Measurements from ENCODE around the gene YEATS4. TPM values are rescaled to one million over a fixed set of nuclear protein-coding genes. Genes with fewer than 3 reads are reported as not detected.

The YEATS4 gene
- total and polyA plus RNA-seq, 2 experiments from 2014 or later, result 64.7 to 90.5 TPM

DNA sequence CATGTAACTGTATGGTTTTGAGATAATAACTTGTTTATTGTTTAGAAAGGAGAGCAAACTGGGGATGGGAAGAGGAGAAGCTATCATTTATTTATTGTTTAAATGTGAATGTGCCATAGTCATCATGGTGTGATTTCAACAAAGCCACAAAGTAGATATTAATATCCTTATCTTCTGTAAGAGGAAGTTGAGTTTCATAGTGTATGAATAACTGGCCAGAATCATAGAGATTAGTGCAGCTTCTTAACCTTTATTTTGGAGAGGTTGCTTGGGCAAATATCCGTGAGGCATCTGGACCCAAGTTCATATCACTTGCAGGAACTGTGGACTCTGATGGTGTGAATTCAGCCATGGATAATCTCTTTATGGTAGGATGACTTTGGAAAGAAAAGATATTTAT, 38.2 kb upstream of the YEATS4 start (continued):
- TF ChIP-seq, protein P1, sequence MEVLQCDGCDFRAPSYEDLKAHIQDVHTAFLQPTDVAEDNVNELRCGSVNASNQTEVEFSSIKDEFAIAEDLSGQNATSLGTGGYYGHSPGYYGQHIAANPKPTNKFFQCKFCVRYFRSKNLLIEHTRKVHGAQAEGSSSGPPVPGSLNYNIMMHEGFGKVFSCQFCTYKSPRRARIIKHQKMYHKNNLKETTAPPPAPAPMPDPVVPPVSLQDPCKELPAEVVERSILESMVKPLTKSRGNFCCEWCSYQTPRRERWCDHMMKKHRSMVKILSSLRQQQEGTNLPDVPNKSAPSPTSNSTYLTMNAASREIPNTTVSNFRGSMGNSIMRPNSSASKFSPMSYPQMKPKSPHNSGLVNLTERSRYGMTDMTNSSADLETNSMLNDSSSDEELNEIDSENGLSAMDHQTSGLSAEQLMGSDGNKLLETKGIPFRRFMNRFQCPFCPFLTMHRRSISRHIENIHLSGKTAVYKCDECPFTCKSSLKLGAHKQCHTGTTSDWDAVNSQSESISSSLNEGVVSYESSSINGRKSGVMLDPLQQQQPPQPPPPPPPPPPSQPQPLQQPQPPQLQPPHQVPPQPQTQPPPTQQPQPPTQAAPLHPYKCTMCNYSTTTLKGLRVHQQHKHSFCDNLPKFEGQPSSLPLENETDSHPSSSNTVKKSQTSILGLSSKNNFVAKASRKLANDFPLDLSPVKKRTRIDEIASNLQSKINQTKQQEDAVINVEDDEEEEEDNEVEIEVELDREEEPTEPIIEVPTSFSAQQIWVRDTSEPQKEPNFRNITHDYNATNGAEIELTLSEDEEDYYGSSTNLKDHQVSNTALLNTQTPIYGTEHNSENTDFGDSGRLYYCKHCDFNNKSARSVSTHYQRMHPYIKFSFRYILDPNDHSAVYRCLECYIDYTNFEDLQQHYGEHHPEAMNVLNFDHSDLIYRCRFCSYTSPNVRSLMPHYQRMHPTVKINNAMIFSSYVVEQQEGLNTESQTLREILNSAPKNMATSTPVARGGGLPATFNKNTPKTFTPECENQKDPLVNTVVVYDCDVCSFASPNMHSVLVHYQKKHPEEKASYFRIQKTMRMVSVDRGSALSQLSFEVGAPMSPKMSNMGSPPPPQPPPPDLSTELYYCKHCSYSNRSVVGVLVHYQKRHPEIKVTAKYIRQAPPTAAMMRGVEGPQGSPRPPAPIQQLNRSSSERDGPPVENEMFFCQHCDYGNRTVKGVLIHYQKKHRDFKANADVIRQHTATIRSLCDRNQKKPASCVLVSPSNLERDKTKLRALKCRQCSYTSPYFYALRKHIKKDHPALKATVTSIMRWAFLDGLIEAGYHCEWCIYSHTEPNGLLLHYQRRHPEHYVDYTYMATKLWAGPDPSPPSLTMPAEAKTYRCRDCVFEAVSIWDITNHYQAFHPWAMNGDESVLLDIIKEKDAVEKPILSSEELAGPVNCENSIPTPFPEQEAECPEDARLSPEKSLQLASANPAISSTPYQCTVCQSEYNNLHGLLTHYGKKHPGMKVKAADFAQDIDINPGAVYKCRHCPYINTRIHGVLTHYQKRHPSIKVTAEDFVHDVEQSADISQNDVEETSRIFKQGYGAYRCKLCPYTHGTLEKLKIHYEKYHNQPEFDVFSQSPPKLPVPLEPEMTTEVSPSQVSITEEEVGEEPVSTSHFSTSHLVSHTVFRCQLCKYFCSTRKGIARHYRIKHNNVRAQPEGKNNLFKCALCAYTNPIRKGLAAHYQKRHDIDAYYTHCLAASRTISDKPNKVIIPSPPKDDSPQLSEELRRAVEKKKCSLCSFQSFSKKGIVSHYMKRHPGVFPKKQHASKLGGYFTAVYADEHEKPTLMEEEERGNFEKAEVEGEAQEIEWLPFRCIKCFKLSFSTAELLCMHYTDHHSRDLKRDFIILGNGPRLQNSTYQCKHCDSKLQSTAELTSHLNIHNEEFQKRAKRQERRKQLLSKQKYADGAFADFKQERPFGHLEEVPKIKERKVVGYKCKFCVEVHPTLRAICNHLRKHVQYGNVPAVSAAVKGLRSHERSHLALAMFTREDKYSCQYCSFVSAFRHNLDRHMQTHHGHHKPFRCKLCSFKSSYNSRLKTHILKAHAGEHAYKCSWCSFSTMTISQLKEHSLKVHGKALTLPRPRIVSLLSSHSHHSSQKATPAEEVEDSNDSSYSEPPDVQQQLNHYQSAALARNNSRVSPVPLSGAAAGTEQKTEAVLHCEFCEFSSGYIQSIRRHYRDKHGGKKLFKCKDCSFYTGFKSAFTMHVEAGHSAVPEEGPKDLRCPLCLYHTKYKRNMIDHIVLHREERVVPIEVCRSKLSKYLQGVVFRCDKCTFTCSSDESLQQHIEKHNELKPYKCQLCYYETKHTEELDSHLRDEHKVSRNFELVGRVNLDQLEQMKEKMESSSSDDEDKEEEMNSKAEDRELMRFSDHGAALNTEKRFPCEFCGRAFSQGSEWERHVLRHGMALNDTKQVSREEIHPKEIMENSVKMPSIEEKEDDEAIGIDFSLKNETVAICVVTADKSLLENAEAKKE (CRISPR knock-in tag; IDR thresholded peaks at IDR 0.05), result no peak
- TF ChIP-seq ZNF331 (CRISPR knock-in tag; IDR thresholded peaks at IDR 0.05; ENCODE audit: low read depth) (no peak), CREB1 (CRISPR knock-in tag; IDR thresholded peaks at IDR 0.05; ENCODE audit: low read depth) (no peak), NANOG (IDR thresholded peaks at IDR 0.05; ENCODE audit: borderline replicate concordance) (no peak), EZH2phosphoT487 (IDR thresholded peaks at IDR 0.05; ENCODE audit: unreplicated experiment) (no peak), ZNF114 (CRISPR knock-in tag; IDR thresholded peaks at IDR 0.05) (no peak), STAT1 (IDR thresholded peaks at IDR 0.05; ENCODE audit: unreplicated experiment) (no peak)

DNA sequence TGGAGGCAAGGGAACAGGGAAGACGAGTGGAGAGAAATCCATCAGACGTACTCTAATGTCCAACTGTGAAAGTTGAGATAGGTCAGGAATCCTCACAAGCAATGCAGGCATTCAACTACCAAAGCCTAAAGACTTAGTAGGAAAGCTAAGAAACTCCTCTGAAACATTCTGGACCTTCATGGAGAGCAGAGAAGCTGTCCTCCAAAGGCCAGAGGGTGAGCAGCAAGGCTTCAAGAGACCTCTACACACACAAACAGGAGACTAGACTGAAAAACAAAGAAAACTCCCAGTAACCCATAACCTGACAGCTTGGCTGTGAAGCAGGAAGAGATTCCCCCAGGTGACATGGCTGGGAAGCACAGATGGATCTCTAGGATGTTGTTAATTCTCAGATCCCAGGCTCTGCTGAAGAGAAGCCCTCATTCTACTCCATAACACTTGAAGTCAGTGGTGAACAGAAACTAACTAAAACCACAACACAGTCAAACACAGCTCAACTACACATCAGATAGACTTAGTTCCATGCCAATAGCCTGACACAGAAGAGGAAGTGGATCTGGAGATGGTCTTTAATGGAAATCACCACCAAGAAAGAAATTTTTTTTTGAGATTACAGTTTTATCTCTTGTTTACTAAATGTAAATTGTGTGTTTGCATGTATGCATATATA, 34.6 kb upstream of the YEATS4 start:
- no peaks in the 10 kb centered on the region for H3K27me3 ChIP-seq (ENCODE audit: insufficient read depth)
- peaks cover 8% of the 10 kb centered on the region; the same call in 2 of the 3 replicates for H3K9me3 Mint-ChIP-seq
- no peak overlapping the region for H3K27ac Mint-ChIP-seq
- H3K27me3 Mint-ChIP-seq (ENCODE audit: insufficient read depth, low read depth, poor library complexity), result no peaks in the 10 kb centered on the region
- ATAC-seq (no peak), DNase-seq (ENCODE audit: low spot score) (no peak)
- no peaks in the 10 kb centered on the region for H3K79me2 ChIP-seq (replicated peaks; ENCODE audit: insufficient read depth)
- H3K27ac ChIP-seq (ENCODE audit: low read depth), result no peak overlapping the region
- H3K36me3 Mint-ChIP-seq (ENCODE audit: low read depth), result peaks cover 2% of the 10 kb centered on the region; the same call in 2 of the 3 replicates
- H3K9me2 ChIP-seq (ENCODE audit: insufficient read depth), result peaks cover 3% of the 10 kb centered on the region; the same call in 1 of the 2 replicates
- no peaks in the 10 kb centered on the region for H4K20me1 ChIP-seq (replicated peaks; ENCODE audit: insufficient read depth)
- H3K4me1 Mint-ChIP-seq, result peaks cover 38% of the 10 kb centered on the region
- H3K4me3 ChIP-seq, result no peak overlapping the region
- H3K4me3 Mint-ChIP-seq, result no peak overlapping the region
- H3F3A ChIP-seq (replicated peaks; ENCODE audit: low read depth), result no peaks in the 10 kb centered on the region
- no peak overlapping the region for H2AFZ ChIP-seq
- H3K4me1 ChIP-seq (ENCODE audit: insufficient read depth), result peaks cover 20% of the 10 kb centered on the region
- no peak overlapping the region for H3K4me2 ChIP-seq
- no peaks in the 10 kb centered on the region for H3K36me3 ChIP-seq (ENCODE audit: insufficient read depth)
- no peak for TF ChIP-seq NANOG (IDR thresholded peaks at IDR 0.05; ENCODE audit: borderline replicate concordance)
- TF ChIP-seq STAT1 (IDR thresholded peaks at IDR 0.05; ENCODE audit: unreplicated experiment), result no peak
- TF ChIP-seq POLR2AphosphoS5 (IDR thresholded peaks at IDR 0.05; ENCODE audit: low read depth), result no peak
- no peak for TF ChIP-seq JUNB (IDR thresholded peaks at IDR 0.05; ENCODE audit: unreplicated experiment)
- TF ChIP-seq, protein P1 (CRISPR knock-in tag; IDR thresholded peaks at IDR 0.05), result no peak
- no peak for TF ChIP-seq EZH2phosphoT487 (IDR thresholded peaks at IDR 0.05; ENCODE audit: unreplicated experiment)
